Skeletal muscle satellite cell (primary cell): ENCODE results near the gene LRRC75A.

Experiments
- H3K27me3 ChIP-seq: 2 replicates; pipeline ENCODE4 v1.7.0; 2013; ENCODE audit warnings: low read length; ENCODE audit not compliant: control insufficient read depth, insufficient read depth
- H3K36me3 ChIP-seq: 2 replicates; pipeline ENCODE4 v1.7.0; 2013; ENCODE audit warnings: mild to moderate bottlenecking, control low read depth, low read length; ENCODE audit not compliant: insufficient read depth
- H3K4me1 ChIP-seq: 2 replicates; pipeline ENCODE4 v1.7.0; 2013; ENCODE audit warnings: low read length; ENCODE audit not compliant: control insufficient read depth, insufficient read depth
- H3K4me2 ChIP-seq: 2 replicates; pipeline ENCODE4 v1.7.0; 2013; ENCODE audit warnings: mild to moderate bottlenecking, low read length
- H3K4me3 ChIP-seq: 2 replicates; pipeline ENCODE4 v1.7.0; 2013; ENCODE audit warnings: low read length
- H3K9ac ChIP-seq: 2 replicates; pipeline ENCODE4 v1.7.0; 2013; ENCODE audit warnings: mild to moderate bottlenecking, low read depth, low read length, moderate library complexity
- H3K9me3 ChIP-seq: replicated peaks from 2 replicates; pipeline ENCODE4 v1.7.0; 2013; ENCODE audit warnings: mild to moderate bottlenecking, control low read depth, low read length

The LRRC75A gene

DNA sequence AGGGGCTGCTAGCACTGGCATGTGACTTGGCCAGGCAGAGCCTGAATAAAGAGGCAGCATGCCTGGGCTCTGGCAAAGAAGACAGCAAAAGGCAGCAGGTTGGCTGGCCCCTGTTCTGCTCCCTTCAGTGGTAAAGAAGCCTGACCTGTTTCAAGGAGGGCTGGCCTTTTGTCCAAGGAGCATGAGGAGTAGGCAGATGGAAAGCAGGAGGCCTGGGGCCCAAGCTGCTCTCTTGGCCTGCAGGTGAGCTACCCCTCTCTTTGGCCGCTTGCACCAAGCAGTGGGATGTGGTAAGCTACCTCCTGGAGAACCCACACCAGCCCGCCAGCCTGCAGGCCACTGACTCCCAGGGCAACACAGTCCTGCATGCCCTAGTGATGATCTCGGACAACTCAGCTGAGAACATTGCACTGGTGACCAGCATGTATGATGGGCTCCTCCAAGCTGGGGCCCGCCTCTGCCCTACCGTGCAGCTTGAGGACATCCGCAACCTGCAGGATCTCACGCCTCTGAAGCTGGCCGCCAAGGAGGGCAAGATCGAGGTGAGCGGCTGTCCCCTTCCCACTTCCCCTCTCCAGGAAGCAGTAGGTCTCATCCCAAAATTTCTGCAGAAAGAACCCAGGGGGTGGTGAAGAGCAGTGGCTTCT lies 68.6 kb downstream of the LRRC75A start:
- H3K36me3 ChIP-seq = peaks cover 65% of the 10 kb centered on the region
- H3K4me3 ChIP-seq = no peak overlapping the region
- peaks cover 26% of the 10 kb centered on the region for H3K4me1 ChIP-seq
- H3K27me3 ChIP-seq = no peaks in the 10 kb centered on the region
- no peak overlapping the region for H3K9ac ChIP-seq
- H3K4me2 ChIP-seq = no peak overlapping the region
- no peaks in the 10 kb centered on the region for H3K9me3 ChIP-seq

DNA sequence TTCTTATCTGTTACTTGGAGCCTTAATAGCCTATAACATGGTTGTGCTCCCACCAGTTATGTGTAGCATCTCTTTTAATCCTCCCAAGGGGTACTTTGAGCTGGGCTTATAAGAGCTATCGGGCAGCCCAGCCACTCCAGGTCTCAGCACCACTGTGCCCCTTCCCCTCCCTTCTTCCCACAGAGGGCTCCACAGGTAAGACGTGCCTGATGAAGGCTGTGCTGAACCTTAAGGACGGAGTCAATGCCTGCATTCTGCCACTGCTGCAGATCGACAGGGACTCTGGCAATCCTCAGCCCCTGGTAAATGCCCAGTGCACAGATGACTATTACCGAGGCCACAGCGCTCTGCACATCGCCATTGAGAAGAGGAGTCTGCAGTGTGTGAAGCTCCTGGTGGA lies 69.6 kb downstream of the LRRC75A start:
- H3K9ac ChIP-seq = no peak overlapping the region
- H3K4me1 ChIP-seq = peaks cover 36% of the 10 kb centered on the region
- H3K27me3 ChIP-seq = no peaks in the 10 kb centered on the region
- no peak overlapping the region for H3K4me3 ChIP-seq
- peaks cover 66% of the 10 kb centered on the region for H3K36me3 ChIP-seq
- no peak overlapping the region for H3K4me2 ChIP-seq
- no peaks in the 10 kb centered on the region for H3K9me3 ChIP-seq

DNA sequence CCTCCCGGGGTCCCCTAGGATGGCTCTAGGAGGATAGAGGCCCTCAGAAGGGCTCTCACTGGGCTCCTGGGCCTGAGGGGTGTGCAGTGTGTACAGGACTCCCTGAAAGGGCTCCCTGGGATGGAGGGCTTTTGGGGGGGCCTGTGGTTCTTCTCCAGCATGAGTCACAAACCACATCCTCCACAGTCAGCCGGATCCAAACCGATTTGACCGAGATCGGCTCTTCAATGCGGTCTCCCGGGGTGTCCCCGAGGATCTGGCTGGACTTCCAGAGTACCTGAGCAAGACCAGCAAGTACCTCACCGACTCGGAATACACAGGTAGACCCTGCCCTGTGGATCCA lies 72.1 kb downstream of the LRRC75A start:
- Histone ChIP-seq H3K4me3 (peak overlapping the region; percentile 55), H3K36me3 (peaks cover 44% of the 10 kb centered on the region), H3K9ac (peak overlapping the region; percentile 71), H3K9me3 (no peaks in the 10 kb centered on the region), H3K27me3 (no peaks in the 10 kb centered on the region), H3K4me1 (peaks cover 48% of the 10 kb centered on the region), H3K4me2 (peak overlapping the region; percentile 82)

DNA sequence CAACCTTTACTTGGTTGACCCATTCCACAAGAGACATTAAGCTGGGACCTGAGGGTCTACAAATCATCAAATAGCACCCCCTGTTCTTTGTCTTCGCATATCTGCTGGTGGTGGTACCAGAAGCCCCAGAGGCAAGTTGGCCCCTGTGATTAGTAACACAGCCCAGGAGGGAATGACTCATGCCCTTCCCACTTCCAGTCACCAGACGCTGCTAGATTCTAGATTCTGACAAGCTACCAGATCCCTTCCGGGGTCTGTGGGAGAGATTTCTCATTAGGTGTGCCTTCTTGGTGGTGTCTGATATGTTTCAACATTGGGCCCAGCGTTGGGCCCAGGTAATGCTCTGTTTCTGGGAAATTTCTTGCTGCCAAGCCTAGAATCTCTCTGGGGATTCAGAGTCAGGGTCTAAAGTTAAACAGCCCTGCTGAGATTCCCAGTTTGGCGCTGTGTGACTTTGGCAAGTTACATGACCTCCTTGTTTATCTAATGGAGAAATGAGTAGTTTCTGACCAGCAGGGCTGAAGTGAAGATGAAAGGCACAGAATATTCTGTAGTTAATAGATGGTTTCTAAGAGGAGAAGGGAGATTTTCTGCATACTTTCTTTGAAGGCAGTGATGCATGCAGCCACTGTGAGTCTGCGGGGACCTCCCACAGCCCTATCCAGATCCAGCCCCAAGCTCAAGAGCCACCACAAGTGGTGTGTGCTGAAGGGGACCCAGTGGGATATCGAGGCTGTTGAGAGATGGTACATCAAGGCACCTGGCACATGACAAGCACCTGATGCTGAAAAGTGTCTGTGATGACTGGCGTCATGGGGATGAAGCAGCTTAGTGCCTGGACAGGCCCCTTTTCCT lies 72.7 kb downstream of the LRRC75A start:
- Histone ChIP-seq H3K4me1 (peaks cover 50% of the 10 kb centered on the region), H3K9ac (peak overlapping the region; percentile 71), H3K9me3 (no peaks in the 10 kb centered on the region), H3K4me3 (peak overlapping the region; percentile 55), H3K4me2 (peak overlapping the region; percentile 82), H3K27me3 (no peaks in the 10 kb centered on the region), H3K36me3 (peaks cover 44% of the 10 kb centered on the region)

DNA sequence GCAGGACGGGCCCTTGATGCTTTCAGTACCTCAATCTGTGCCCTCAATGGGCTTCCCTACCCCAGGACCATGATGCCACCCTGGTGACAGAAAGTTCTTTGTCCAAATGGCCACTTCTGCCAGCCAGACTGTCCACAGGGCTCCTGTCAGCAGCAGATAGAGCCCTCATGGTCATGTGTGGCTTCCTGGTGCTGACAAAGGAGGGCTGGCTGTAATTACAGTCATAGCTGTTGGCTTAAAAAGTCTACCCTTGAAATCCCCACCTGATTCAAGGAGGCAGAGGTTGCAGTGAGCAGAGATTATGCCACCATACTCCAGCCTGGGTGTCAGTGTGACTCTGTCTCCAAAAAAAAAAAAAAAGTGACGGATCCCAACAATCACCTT lies 73.3 kb downstream of the LRRC75A start:
- H3K4me3 ChIP-seq = peak overlapping the region; percentile 20
- peaks cover 50% of the 10 kb centered on the region for H3K4me1 ChIP-seq
- H3K4me2 ChIP-seq = peak overlapping the region; percentile 82
- peak overlapping the region; percentile 24 for H3K9ac ChIP-seq
- peaks cover 43% of the 10 kb centered on the region for H3K36me3 ChIP-seq
- H3K27me3 ChIP-seq = no peaks in the 10 kb centered on the region
- H3K9me3 ChIP-seq = no peaks in the 10 kb centered on the region

DNA sequence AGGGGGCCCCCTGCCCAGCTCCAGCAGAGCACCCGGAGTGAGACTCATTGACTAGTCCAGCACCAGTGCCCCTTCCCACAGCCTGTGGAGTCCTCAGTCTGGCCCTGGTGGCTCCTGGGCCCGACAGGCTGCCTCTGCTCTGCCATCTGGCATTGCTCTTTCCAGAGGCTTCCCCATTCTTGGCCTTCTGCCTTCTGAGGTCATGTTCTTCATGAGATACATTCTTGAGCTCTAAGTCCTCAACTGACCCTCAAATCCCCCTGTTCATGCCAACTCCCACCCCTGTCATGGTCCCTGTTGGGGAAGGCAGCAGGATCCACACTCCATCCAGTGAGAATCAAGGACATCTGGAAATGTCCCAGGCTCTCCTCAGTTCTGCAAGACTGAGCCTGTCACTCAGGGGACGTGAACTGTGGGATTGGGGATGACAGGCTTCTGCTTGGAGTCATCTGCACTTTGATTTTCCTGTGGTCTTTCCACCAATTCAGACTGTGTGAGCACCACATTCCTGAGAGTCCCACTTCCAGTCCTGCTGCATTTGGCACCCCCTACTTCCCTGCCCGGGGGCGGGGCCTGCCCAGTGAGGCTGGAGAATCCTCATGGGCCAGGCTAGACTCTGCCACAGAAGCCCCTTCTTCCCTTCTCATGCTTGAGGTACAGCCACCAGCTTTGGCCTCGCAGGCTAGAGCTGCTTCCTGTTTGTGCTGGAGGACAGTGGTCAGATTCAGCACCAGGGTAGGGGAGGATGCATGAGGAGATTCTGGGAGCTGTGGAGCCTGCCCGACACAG lies 73.9 kb downstream of the LRRC75A start:
- Histone ChIP-seq H3K9ac (peak overlapping the region; percentile 24), H3K36me3 (peaks cover 37% of the 10 kb centered on the region)

DNA sequence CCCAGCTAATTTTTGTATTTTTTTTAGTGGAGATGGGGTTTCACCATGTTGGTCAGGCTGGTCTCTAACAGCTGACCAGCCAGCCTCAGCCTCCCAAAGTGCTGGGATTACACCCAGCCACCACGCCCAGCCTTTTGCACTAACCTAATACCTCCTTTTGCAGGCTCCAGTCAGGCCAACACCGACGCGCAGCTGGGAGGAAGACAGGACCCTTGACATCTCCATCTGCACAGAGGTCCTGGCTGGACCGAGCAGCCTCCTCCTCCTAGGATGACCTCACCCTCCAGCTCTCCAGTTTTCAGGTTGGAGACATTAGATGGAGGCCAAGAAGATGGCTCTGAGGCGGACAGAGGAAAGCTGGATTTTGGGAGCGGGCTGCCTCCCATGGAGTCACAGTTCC lies 74.6 kb downstream of the LRRC75A start:
- no peak overlapping the region for H3K9ac ChIP-seq
- H3K4me2 ChIP-seq = peak overlapping the region; percentile 84
- no peaks in the 10 kb centered on the region for H3K9me3 ChIP-seq
- no peaks in the 10 kb centered on the region for H3K27me3 ChIP-seq
- peaks cover 30% of the 10 kb centered on the region for H3K36me3 ChIP-seq
- H3K4me1 ChIP-seq = peaks cover 50% of the 10 kb centered on the region
- H3K4me3 ChIP-seq = no peak overlapping the region

More for the DNA sequence above, 73.9 kb downstream of the LRRC75A start:
- Histone ChIP-seq H3K4me1 (peaks cover 50% of the 10 kb centered on the region), H3K4me2 (peak overlapping the region; percentile 84), H3K9me3 (no peaks in the 10 kb centered on the region), H3K27me3 (no peaks in the 10 kb centered on the region), H3K4me3 (peak overlapping the region; percentile 20)

DNA sequence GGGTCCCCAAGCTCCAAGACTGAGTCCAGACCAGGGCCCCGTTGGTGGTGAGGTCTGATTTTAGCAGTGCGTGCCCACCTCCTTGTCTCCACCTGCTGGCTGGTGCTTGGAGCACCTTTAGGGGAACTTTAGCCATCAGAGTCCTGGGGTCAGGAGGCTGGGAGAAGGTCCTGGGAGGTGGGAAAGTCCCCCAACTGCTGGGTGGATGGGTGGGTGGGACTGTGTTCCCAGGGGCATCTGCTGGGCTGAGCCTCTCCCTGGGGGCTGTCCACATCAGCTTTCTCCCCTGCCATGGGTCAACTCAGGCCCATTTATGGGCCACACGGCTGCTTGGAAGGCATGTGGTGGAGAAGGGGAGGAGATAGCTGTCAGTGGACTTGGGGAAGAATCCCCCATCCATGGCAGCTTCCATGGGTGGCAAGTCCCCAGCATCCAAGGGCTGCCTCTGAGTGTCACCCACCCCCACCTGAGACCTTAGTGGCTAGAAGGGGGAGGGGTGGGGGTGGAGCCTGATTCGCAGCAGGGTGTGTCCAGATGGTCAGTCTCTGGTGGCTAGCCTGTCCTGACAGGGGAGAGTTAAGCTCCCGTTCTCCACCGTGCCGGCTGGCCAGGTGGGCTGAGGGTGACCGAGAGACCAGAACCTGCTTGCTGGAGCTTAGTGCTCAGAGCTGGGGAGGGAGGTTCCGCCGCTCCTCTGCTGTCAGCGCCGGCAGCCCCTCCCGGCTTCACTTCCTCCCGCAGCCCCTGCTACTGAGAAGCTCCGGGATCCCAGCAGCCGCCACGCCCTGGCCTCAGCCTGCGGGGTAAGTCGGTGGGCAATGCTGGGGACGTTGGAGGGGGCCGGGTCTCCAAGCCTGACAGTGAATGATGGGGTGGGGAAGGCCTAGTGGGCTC lies 76.7 kb downstream of the LRRC75A start, which contains the start of gene TRPV2:
TRPV2 (plus strand) TSS at position 541 of the 894 bp plus-strand sequence. CDS start 2,098 bp downstream, outside the sequence.
- Histone ChIP-seq H3K9ac (peak within 1 kb of the TSS; percentile 85), H3K4me1 (peaks cover 43% of the 10 kb centered on the region)

DNA sequence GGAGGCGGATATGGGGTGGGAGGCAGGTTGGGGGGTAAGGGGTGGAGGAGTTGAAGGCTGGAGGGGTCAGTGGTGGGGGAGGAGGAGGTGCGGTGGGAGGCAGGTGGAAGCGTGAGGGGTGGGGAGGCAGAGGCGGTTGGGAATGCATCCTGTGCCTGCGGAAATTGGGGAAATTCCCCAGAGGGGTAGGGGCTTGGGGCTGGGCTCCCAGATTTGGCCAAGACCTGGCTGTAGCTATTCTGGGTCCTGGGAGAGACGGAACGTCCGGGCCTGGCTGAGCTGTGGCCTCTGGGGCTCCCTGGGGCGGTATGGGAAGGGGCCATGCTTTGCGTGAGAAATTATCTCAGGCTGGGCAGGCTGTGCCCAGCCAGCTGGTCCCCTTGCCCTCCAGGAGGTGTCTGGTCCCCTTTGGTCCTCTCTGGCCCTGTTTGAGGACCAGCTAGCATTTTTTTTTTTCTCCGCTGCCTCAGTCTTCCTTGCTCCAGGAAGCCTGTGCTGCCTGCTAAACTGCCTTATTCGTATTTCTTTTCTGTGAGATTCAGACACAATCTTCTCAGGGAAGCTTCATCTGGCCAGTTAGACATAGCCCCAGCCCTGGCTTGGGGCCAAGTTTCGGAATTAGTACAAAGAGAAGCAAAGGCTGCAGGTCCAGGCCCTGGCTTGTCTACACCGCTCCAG lies 83.9 kb downstream of the LRRC75A start:
- Histone ChIP-seq H3K4me3 (no peak overlapping the region), H3K9ac (no peak overlapping the region)

More for the DNA sequence above, 76.7 kb downstream of the LRRC75A start, which contains the start of gene TRPV2:
- Histone ChIP-seq H3K9me3 (no peaks in the 10 kb centered on the region), H3K36me3 (peaks cover 17% of the 10 kb centered on the region), H3K27me3 (no peaks in the 10 kb centered on the region), H3K4me3 (peak within 1 kb of the TSS; percentile 83), H3K4me2 (peak within 1 kb of the TSS; percentile 84)

More for the DNA sequence above, 83.9 kb downstream of the LRRC75A start:
- Histone ChIP-seq H3K36me3 (no peaks in the 10 kb centered on the region), H3K27me3 (no peaks in the 10 kb centered on the region), H3K4me1 (peaks cover 5% of the 10 kb centered on the region), H3K9me3 (no peaks in the 10 kb centered on the region), H3K4me2 (peak overlapping the region; percentile 35)
